DOHH2 (cell line): Measurements from ENCODE around the gene CHN2.
"Not testable (repeated sequence)": the region's sequence is repeated elsewhere in the genome, so short reads cannot be mapped to it uniquely, and the experiment has no call there.

Experiments
- H3F3A ChIP-seq: fragments of 200-600 bp; sonication (generic), shearing (Covaris generic); 2 replicates; pipeline ENCODE4 v1.6.0; 2016; ENCODE audit warnings: antibody characterized with exemption, mild to moderate bottlenecking; ENCODE audit not compliant: control insufficient read depth, insufficient read depth
- H3K27ac ChIP-seq: fragments of 200-600 bp; sonication (generic); 2 replicates; pipeline ENCODE4 v1.5.1; 2014; ENCODE audit warnings: low read depth, mild to moderate bottlenecking, low read length, moderate library complexity
- H3K27me3 ChIP-seq: fragments of 200-600 bp; sonication (generic); 2 replicates; pipeline ENCODE4 v1.6.1; 2014; ENCODE audit warnings: mild to moderate bottlenecking, low read length, mixed read lengths; ENCODE audit not compliant: control insufficient read depth
- H3K36me3 ChIP-seq: fragments of 200-600 bp; sonication (generic); 2 replicates; pipeline ENCODE4 v1.6.1; 2014; ENCODE audit warnings: mild to moderate bottlenecking, low read length, moderate library complexity, mixed read lengths; ENCODE audit not compliant: control insufficient read depth
- H3K4me1 ChIP-seq: fragments of 200-600 bp; sonication (generic); 2 replicates; pipeline ENCODE4 v1.6.1; 2014; ENCODE audit warnings: mild to moderate bottlenecking, low read length, mixed read lengths; ENCODE audit not compliant: control insufficient read depth
- H3K4me2 ChIP-seq: fragments of 200-600 bp; sonication (generic); 2 replicates; pipeline ENCODE4 v1.6.0; 2014; ENCODE audit warnings: mild to moderate bottlenecking, low read length, moderate library complexity
- H3K4me3 ChIP-seq: fragments of 200-600 bp; sonication (generic); 2 replicates; pipeline ENCODE4 v1.5.1; 2014; ENCODE audit warnings: mild to moderate bottlenecking, low read length, mixed read lengths
- H3K79me2 ChIP-seq: fragments of 200-600 bp; sonication (generic); 2 replicates; pipeline ENCODE4 v1.6.1; 2014; ENCODE audit warnings: mild to moderate bottlenecking, low read length, mixed read lengths; ENCODE audit not compliant: control insufficient read depth
- H3K9me2 ChIP-seq: fragments of 200-600 bp; sonication (generic); replicated peaks from 2 replicates; pipeline ENCODE4 v1.6.1; 2014; ENCODE audit warnings: mild to moderate bottlenecking, low read length, mixed read lengths; ENCODE audit not compliant: control insufficient read depth
- H3K9me3 ChIP-seq: fragments of 200-600 bp; sonication (generic); 2 replicates; pipeline ENCODE4 v1.6.1; 2014; ENCODE audit warnings: antibody characterized with exemption, low read length, mixed read lengths; ENCODE audit not compliant: control insufficient read depth, insufficient read depth
- H4K20me1 ChIP-seq: fragments of 200-600 bp; sonication (generic); 2 replicates; pipeline ENCODE4 v1.6.0; 2014; ENCODE audit warnings: low read depth, mild to moderate bottlenecking, antibody characterized with exemption, low read length, moderate library complexity; ENCODE audit not compliant: control insufficient read depth, insufficient read depth
- CTCF ChIP-seq: fragments of 200-600 bp; sonication (generic); IDR thresholded peaks from one replicate; pipeline ENCODE4 v1.5.1; 2014; ENCODE audit warnings: antibody characterized with exemption, mild to moderate bottlenecking, low read depth, low read length; ENCODE audit not compliant: poor library complexity, severe bottlenecking
- EZH2phosphoT487 ChIP-seq: fragments of 200-600 bp; sonication (generic); IDR thresholded peaks from 2 replicates; pipeline ENCODE4 v1.6.1; 2017; ENCODE audit warnings: borderline replicate concordance, mild to moderate bottlenecking, antibody characterized with exemption, low read length, moderate library complexity, mixed read lengths

The CHN2 gene

GRCh38 chr7:29209745-29210144 lies 15.2 kb downstream of the CHN2 start:
- Histone ChIP-seq H3K4me2 (no peak overlapping the region), H3K9me2 (no peaks in the 10 kb centered on the region), H3F3A (no peaks in the 10 kb centered on the region), H3K27me3 (peaks cover 7% of the 10 kb centered on the region; the same call in 1 of the 2 replicates), H4K20me1 (0 out of 2 replicates have a peak, but pooled peaks cover 3% of the 10 kb centered on the region), H3K36me3 (no peaks in the 10 kb centered on the region), H3K27ac (no peak overlapping the region), H3K79me2 (no peaks in the 10 kb centered on the region), H3K9me3 (no peaks in the 10 kb centered on the region), H3K4me3 (no peak overlapping the region), H3K4me1 (no peaks in the 10 kb centered on the region)
- TF ChIP-seq CTCF: no peak
- no peak for TF ChIP-seq EZH2phosphoT487

DNA sequence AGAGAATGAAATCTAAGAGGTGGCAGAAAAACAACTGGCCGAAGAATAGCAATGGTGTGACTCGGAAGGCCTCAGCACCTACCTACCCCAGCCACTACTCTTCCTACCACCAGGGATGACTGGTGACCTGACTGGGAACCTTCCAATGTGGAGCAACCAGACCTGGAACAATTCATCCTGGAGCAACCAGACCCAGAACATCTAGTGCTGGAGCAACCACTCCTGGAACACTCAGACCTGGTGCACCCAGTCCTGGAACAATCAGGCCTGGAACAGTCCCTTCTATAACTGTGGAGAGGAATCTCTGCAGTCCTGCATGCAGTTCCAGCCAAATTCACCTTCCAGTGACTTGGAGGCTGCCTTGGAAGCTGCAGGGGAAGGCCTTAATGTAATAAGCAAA lies 18.2 kb downstream of the CHN2 start:
- not testable (repeated sequence) for H3K27ac ChIP-seq, H4K20me1 ChIP-seq, H3K4me3 ChIP-seq, H3K27me3 ChIP-seq, H3K4me1 ChIP-seq, H3K36me3 ChIP-seq, H3K9me2 ChIP-seq, H3F3A ChIP-seq, H3K4me2 ChIP-seq, H3K9me3 ChIP-seq, H3K79me2 ChIP-seq

DNA sequence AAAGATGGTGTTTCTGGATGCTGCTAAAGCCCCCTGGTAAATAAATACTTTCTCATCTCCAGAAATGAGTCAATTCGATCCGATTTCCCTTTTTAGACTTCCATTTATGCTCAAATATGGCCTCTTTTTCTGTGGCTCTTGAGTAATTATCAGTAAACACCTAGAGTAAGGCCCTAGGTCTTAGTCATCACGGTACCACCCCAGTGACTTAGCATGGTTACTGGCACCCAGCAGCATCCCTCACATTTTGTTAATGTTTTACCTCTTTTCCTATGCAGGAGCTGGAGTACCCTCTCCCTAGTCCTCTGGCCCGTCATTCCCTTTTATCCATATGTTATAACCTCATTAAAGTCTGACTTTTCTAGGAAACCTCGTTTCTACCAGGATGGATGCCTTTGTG lies 19.5 kb downstream of the CHN2 start:
- H3K9me2 ChIP-seq: no peaks in the 10 kb centered on the region
- no peaks in the 10 kb centered on the region for H4K20me1 ChIP-seq
- no peak overlapping the region for H3K27ac ChIP-seq
- TF ChIP-seq CTCF (no peak), EZH2phosphoT487 (no peak)
- H3K36me3 ChIP-seq: no peaks in the 10 kb centered on the region
- no peaks in the 10 kb centered on the region for H3K9me3 ChIP-seq
- H3F3A ChIP-seq: no peaks in the 10 kb centered on the region
- no peak overlapping the region for H3K4me2 ChIP-seq
- no peaks in the 10 kb centered on the region for H3K4me1 ChIP-seq
- H3K79me2 ChIP-seq: no peaks in the 10 kb centered on the region
- H3K4me3 ChIP-seq: no peak overlapping the region
- 0 out of 2 replicates have a peak, but pooled peaks cover 3% of the 10 kb centered on the region for H3K27me3 ChIP-seq

DNA sequence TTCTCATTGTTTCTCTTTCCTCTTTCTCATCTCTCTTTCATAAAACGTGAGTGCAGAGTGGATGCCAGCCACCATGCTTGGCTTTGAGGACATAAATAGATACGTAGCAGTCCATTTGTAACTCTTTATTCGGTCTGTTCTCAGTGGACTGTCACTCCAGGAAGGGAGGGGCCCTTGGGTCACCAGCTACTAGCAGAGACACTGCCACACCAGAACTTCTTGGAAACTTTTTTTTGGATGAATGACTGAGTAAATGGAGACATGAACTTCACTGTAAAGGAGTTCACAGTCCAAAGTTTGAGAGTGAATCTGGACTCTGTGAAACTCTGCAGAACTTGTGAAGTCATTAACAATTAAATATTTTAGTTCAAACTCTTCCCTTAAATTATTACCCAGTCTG lies 20.2 kb downstream of the CHN2 start:
- no peak for TF ChIP-seq EZH2phosphoT487
- TF ChIP-seq CTCF: no peak
- H3K27ac ChIP-seq: no peak overlapping the region

More for the DNA sequence above, 20.2 kb downstream of the CHN2 start:
- H3K9me2 ChIP-seq: no peaks in the 10 kb centered on the region
- H3K4me2 ChIP-seq: no peak overlapping the region
- H3K36me3 ChIP-seq: no peaks in the 10 kb centered on the region
- H3F3A ChIP-seq: no peaks in the 10 kb centered on the region
- H3K4me1 ChIP-seq: no peaks in the 10 kb centered on the region
- H3K4me3 ChIP-seq: no peak overlapping the region
- no peaks in the 10 kb centered on the region for H3K79me2 ChIP-seq
- H3K9me3 ChIP-seq: no peaks in the 10 kb centered on the region
- H3K27me3 ChIP-seq: 0 out of 2 replicates have a peak, but pooled peaks cover 3% of the 10 kb centered on the region
- H4K20me1 ChIP-seq: no peaks in the 10 kb centered on the region
